SH-SY5Y (cell line): ENCODE measurements around the gene TTLL3.

ENCODE experiments used
- GATA2 ChIP-seq: IDR thresholded peaks from 2 replicates; pipeline ENCODE4 v1.6.1; 2011; ENCODE audit warnings: mild to moderate bottlenecking, low read depth, low read length
- GATA3 ChIP-seq: IDR thresholded peaks from 2 replicates; pipeline ENCODE4 v1.6.1; 2011; ENCODE audit warnings: low read depth, mild to moderate bottlenecking, low read length, moderate library complexity

GRCh38 chr3:9792405-9793160 lies 17.5 kb upstream of the TTLL3 start, which contains the start of the genes ARPC4 and TADA3:
- TF ChIP-seq GATA3 (no peak), GATA2 (no peak)
